ENCODE data around the gene PLA2G15. TPM values are rescaled to one million over a fixed set of nuclear protein-coding genes. Genes with fewer than 3 reads are reported as not detected.
A peak's percentile ranks its signal among the peaks of the same experiment; 100 is the strongest.

PLA2G15 gene
- total RNA-seq, 2 donors from 2014 or later = 15.7 to 39.5 TPM

GRCh38 chr16:68233835-68234187 lies 11.4 kb upstream of the PLA2G15 start:
- no peak for TF ChIP-seq POLR2AphosphoS5 (IDR thresholded peaks at IDR 0.05)
- no peak for TF ChIP-seq CTCF (IDR thresholded peaks at IDR 0.05)
- TF ChIP-seq POLR2A (IDR thresholded peaks at IDR 0.05) = no peak
- Histone ChIP-seq H3K9me3 (no peaks in the 10 kb centered on the region), H3K27me3 (replicated peaks; ENCODE audit: insufficient read depth) (no peaks in the 10 kb centered on the region), H3K4me1 (replicated peaks) (peaks cover 28% of the 10 kb centered on the region), H3K36me3 (peaks cover 4 to 16% of the 10 kb centered on the region in 2 donors), H3K4me3 (peak overlapping the region in 1 of 2 donors; percentile 52), H3K27ac (peak overlapping the region; percentile 95)
- 53% methylated on average over 8 of the region's 8 CpGs for WGBS
- intact Hi-C loops (cut with DNase I) = no loop called here
- DNase-seq (ENCODE audit: low spot score) = no peak

GRCh38 chr16:68234188-68235107 lies 10.7 kb upstream of the PLA2G15 start:
- WGBS = 42% methylated on average over 13 of the region's 13 CpGs
- peak; percentile 79 for DNase-seq (ENCODE audit: low spot score)
- Histone ChIP-seq H3K9me3 (no peaks in the 10 kb centered on the region), H3K27me3 (replicated peaks; ENCODE audit: insufficient read depth) (no peaks in the 10 kb centered on the region), H3K4me1 (replicated peaks) (peaks cover 28% of the 10 kb centered on the region), H3K36me3 (peaks cover 4 to 16% of the 10 kb centered on the region in 2 donors), H3K27ac (peak overlapping the region; percentile 95), H3K4me3 (peak overlapping the region; percentile 52 to 55)
- TF ChIP-seq POLR2A (IDR thresholded peaks at IDR 0.05) = no peak
- TF ChIP-seq POLR2AphosphoS5 (IDR thresholded peaks at IDR 0.05) = peak; percentile 78
- peak in 1 of 4 experiments; percentile 3 for TF ChIP-seq CTCF (IDR thresholded peaks at IDR 0.05)
- intact Hi-C loops (cut with DNase I) = no loop called here

- DNase-seq (ENCODE audit: low spot score) = peak; percentile 68
- Histone ChIP-seq H3K27me3 (replicated peaks; ENCODE audit: insufficient read depth) (no peaks in the 10 kb centered on the region), H3K36me3 (peaks cover 1 to 16% of the 10 kb centered on the region in 2 donors), H3K27ac (peak overlapping the region; percentile 95), H3K9me3 (no peaks in the 10 kb centered on the region), H3K4me1 (replicated peaks) (peaks cover 22% of the 10 kb centered on the region), H3K4me3 (peak overlapping the region; percentile 52 to 55)
- WGBS = 32% methylated on average over 73 of the region's 73 CpGs
- intact Hi-C loops (cut with DNase I) = no loop called here
- TF ChIP-seq POLR2A (IDR thresholded peaks at IDR 0.05) (no peak), POLR2AphosphoS5 (IDR thresholded peaks at IDR 0.05) (peak; percentile 3), CTCF (IDR thresholded peaks at IDR 0.05) (peak in 3 of 4 experiments; percentile 13 to 43 (median 32))
Measured at GRCh38 chr16:68235108-68235886, 9.9 kb upstream of the PLA2G15 start.

GRCh38 chr16:68235887-68236136 lies 9.4 kb upstream of the PLA2G15 start, which contains the start of gene ESRP2:
Gene ESRP2, minus strand, starts transcription at chr16:68236127. Its CDS starts 82 bp downstream, at chr16:68236045.
- TF ChIP-seq POLR2A (IDR thresholded peaks at IDR 0.05) = no peak
- Histone ChIP-seq H3K9me3 (no peaks in the 10 kb centered on the region), H3K4me1 (replicated peaks) (peaks cover 17% of the 10 kb centered on the region), H3K27me3 (replicated peaks; ENCODE audit: insufficient read depth) (no peaks in the 10 kb centered on the region), H3K36me3 (peaks cover 0 to 16% of the 10 kb centered on the region in 2 donors), H3K27ac (peak within 1 kb of the TSS; percentile 95), H3K4me3 (peak within 1 kb of the TSS; percentile 52 to 55)
- WGBS = 8% methylated on average over 23 of the region's 36 CpGs
- no peak for DNase-seq (ENCODE audit: low spot score)
- intact Hi-C loops (cut with DNase I) = no loop called here

GRCh38 chr16:68236137-68236825 lies 8.9 kb upstream of the PLA2G15 start:
- peak overlapping the region; percentile 52 to 55 for H3K4me3 ChIP-seq
- intact Hi-C loops (cut with DNase I) = no loop called here
- 9% methylated on average over 42 of the region's 45 CpGs for WGBS
- no peaks in the 10 kb centered on the region for H3K27me3 ChIP-seq (replicated peaks; ENCODE audit: insufficient read depth)
- H3K27ac ChIP-seq = peak overlapping the region; percentile 95
- peak; percentile 93 for TF ChIP-seq POLR2A (IDR thresholded peaks at IDR 0.05)
- TF ChIP-seq POLR2AphosphoS5 (IDR thresholded peaks at IDR 0.05) = peak; percentile 91
- peak in 2 of 4 experiments; percentile 28 to 31 for TF ChIP-seq CTCF (IDR thresholded peaks at IDR 0.05)
- peaks cover 0 to 13% of the 10 kb centered on the region in 2 donors for H3K36me3 ChIP-seq
- H3K4me1 ChIP-seq (replicated peaks) = peaks cover 17% of the 10 kb centered on the region
- peak; percentile 94 for DNase-seq (ENCODE audit: low spot score)
- H3K9me3 ChIP-seq = no peaks in the 10 kb centered on the region
